Panc1 (cell line): ENCODE measurements around the gene SLC37A1. TPM values are rescaled to one million over a fixed set of nuclear protein-coding genes. Genes with fewer than 3 reads are reported as not detected.

Experiments used
- ATAC-seq: fragments of 200-7000 bp; cut with Tn5 transposase; 2 replicates; pipeline ENCODE4 v1.9.1; 2020; ENCODE audit warnings: mild to moderate bottlenecking, moderate library complexity
- BruUV-seq: library from RNA; stranded (reverse); fragments of 400-500 nt; replicated peaks from 2 replicates; lab custom pipeline; 2021; lab: Mats Ljungman, UMichigan
- CTCF ChIA-PET: fragments of 300-600 bp; sonication (Branson Sonifier 250); formaldehyde crosslinking; loops from one replicate; lab custom pipeline; 2022; ENCODE audit warnings: antibody characterized with exemption; lab: Charles Lee
- POLR2A ChIA-PET: fragments of 300-600 bp; sonication (Branson Sonifier 250); formaldehyde crosslinking; loops from one replicate; lab custom pipeline; 2022; ENCODE audit warnings: antibody characterized with exemption; lab: Charles Lee
- DNase-seq: peaks from one replicate; pipeline ENCODE4 v3.0.0-alpha.2; 2010; ENCODE audit warnings: low read depth, low spot score
- H3K27ac ChIP-seq: 2 replicates; pipeline ENCODE4 v1.5.1; 2011; ENCODE audit warnings: mild to moderate bottlenecking, low read length, inconsistent platforms
- H3K27me3 ChIP-seq: fragments of 200-500 bp; sonication (Bioruptor generic); 2 replicates; pipeline ENCODE4 v1.6.0; 2014; ENCODE audit warnings: low read length, inconsistent platforms; ENCODE audit not compliant: control insufficient read depth, insufficient read depth
- H3K36me3 ChIP-seq: fragments of 200-500 bp; sonication (Bioruptor generic); 2 replicates; pipeline ENCODE4 v1.5.1; 2014; ENCODE audit warnings: inconsistent platforms, mild to moderate bottlenecking, low read length, moderate library complexity; ENCODE audit not compliant: control insufficient read depth, insufficient read depth
- H3K4me1 ChIP-seq: 2 replicates; pipeline ENCODE4 v1.5.1; 2011; ENCODE audit warnings: inconsistent platforms, mild to moderate bottlenecking, low read length, moderate library complexity; ENCODE audit not compliant: control insufficient read depth, insufficient read depth
- H3K4me3 ChIP-seq, 2 experiments: 2 replicates each; pipeline ENCODE4 v1.5.1; 2011 to 2012; ENCODE audit warnings: low read depth in 2 of 2, low read length in 2 of 2, mild to moderate bottlenecking in 2 of 2, inconsistent platforms in 1 of 2, moderate library complexity in 1 of 2
- H3K9me3 ChIP-seq: fragments of 200-500 bp; sonication (Bioruptor generic); 2 replicates; pipeline ENCODE4 v1.5.1; 2014; ENCODE audit warnings: low read depth, mild to moderate bottlenecking, inconsistent platforms, low read length, moderate library complexity; ENCODE audit not compliant: control insufficient read depth, insufficient read depth
- CTCF ChIP-seq: fragments of 450-650 bp; IDR thresholded peaks from 2 replicates; pipeline ENCODE4 v1.5.1; 2017; ENCODE audit warnings: mild to moderate bottlenecking
- POLR2AphosphoS5 ChIP-seq: IDR thresholded peaks from 2 replicates; pipeline ENCODE4 v1.6.1; 2012; ENCODE audit warnings: mild to moderate bottlenecking, low read depth, low read length, moderate library complexity
- REST ChIP-seq, 2 experiments: IDR thresholded peaks; 2 replicates each; pipeline ENCODE4 v1.6.1; 2011 to 2012; ENCODE audit warnings: low read depth in 2 of 2, control low read depth in 1 of 2, low read length in 1 of 2, mild to moderate bottlenecking in 1 of 2, moderate library complexity in 1 of 2; ENCODE audit not compliant: insufficient read depth in 1 of 2
- SIN3A ChIP-seq: IDR thresholded peaks from 2 replicates; pipeline ENCODE4 v1.6.1; 2012; ENCODE audit warnings: low read depth, mild to moderate bottlenecking, low read length, moderate library complexity, borderline replicate concordance; ENCODE audit not compliant: insufficient read depth
- TCF7L2 ChIP-seq: IDR thresholded peaks from 2 replicates; pipeline ENCODE4 v1.6.1; 2011; ENCODE audit warnings: mild to moderate bottlenecking, low read depth, low read length, inconsistent platforms
- in situ Hi-C: cut with HindIII; loops from 2 replicates; pipeline ENCODE4 v1.10.0; 2016; ENCODE audit warnings: low sequenced_read_pairs, low pct_unique_long_range_greater_than_20kb
- intact Hi-C: fragments of 100-400 bp; cut with micrococcal nuclease; formaldehyde crosslinking; loops from one replicate; pipeline ENCODE4 v1.10.0; 2022; ENCODE audit not compliant: unreplicated experiment
- total RNA-seq: library from RNA; stranded (reverse); gene quantifications from one replicate; pipeline ENCODE4 v1.2.1, GENCODE V29; 2021; ENCODE audit not compliant: unreplicated experiment

Gene SLC37A1
- total RNA-seq, 1 experiment from 2014 or later, result 7.7 TPM

- BruUV-seq, result no TSS peak
- in situ Hi-C loops (no loop called here), intact Hi-C loops (no loop called here)
- POLR2A ChIA-PET, result no interaction called here
- no peak for DNase-seq
- ATAC-seq, result no peak
- TF ChIP-seq CTCF (no peak), POLR2AphosphoS5 (no peak), TCF7L2 (no peak), SIN3A (no peak), REST (IDR thresholded peaks at IDR 0.05; ENCODE audit: insufficient read depth in 1 of 2, low read depth in 2 of 2, low read length in 1 of 2) (no peak)
- CTCF ChIA-PET, result no interaction called here
- Histone ChIP-seq H3K4me1 (no peaks in the 10 kb centered on the region), H3K9me3 (no peaks in the 10 kb centered on the region), H3K4me3 (no peak overlapping the region), H3K27me3 (no peaks in the 10 kb centered on the region), H3K36me3 (no peaks in the 10 kb centered on the region), H3K27ac (no peak overlapping the region)
Observed at GRCh38 chr21:42558368-42558767, 44.7 kb downstream of the SLC37A1 start.

DNA sequence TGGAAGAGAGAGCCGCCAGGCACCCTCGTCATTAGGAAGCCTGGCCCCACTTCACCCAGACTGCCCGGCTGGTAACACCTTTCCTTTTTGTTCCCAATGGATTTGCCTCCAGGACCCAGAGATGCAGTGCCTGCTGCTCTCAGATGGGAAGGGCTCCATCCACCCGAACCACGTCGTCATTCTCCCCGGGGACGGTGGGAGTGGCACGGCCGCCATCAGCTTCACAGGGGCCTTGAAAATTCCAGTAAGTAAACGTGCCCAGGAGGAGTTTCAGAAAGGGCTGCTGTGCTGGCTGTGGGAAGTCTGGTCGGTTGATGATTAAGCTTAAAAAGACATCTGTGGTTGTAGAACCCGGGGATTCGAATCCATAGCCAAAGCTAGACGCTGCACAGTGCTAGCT lies 45.2 kb downstream of the SLC37A1 start:
- Histone ChIP-seq H3K4me3 (no peak overlapping the region), H3K27me3 (no peaks in the 10 kb centered on the region), H3K27ac (no peak overlapping the region), H3K9me3 (no peaks in the 10 kb centered on the region), H3K4me1 (no peaks in the 10 kb centered on the region), H3K36me3 (no peaks in the 10 kb centered on the region)
- TF ChIP-seq POLR2AphosphoS5 (no peak), REST (IDR thresholded peaks at IDR 0.05; ENCODE audit: insufficient read depth in 1 of 2, low read depth in 2 of 2, low read length in 1 of 2) (no peak), CTCF (no peak), SIN3A (no peak), TCF7L2 (no peak)
- DNase-seq (no peak), ATAC-seq (no peak)
- POLR2A ChIA-PET, result no interaction called here
- intact Hi-C loops (no loop called here), in situ Hi-C loops (no loop called here)
- CTCF ChIA-PET, result no interaction called here
- BruUV-seq, result no TSS peak
